Measurements from ENCODE around the gene GALNTL6. TPM values are rescaled to one million over a fixed set of nuclear protein-coding genes. Genes with fewer than 3 reads are reported as not detected.

GALNTL6 gene
- total RNA-seq, 1 donor from 2014 or later, result 0.10 TPM

- no peak overlapping the region for H3K4me3 Mint-ChIP-seq (ENCODE audit: unreplicated experiment)
- TF ChIP-seq CTCF (IDR thresholded peaks at IDR 0.05; ENCODE audit: unreplicated experiment), result no peak
- no peaks in the 10 kb centered on the region for H3K4me1 Mint-ChIP-seq (ENCODE audit: unreplicated experiment)
- H3K9me3 Mint-ChIP-seq (ENCODE audit: unreplicated experiment), result no peaks in the 10 kb centered on the region
- H3K27ac Mint-ChIP-seq (ENCODE audit: unreplicated experiment), result no peak overlapping the region
- DNase-seq (ENCODE audit: low spot score), result no peak
- H3K36me3 Mint-ChIP-seq (ENCODE audit: low read depth, unreplicated experiment), result no peaks in the 10 kb centered on the region
- H3K27me3 Mint-ChIP-seq (ENCODE audit: unreplicated experiment), result no peaks in the 10 kb centered on the region
Observed at GRCh38 chr4:172521680-172522079, 708.5 kb downstream of the GALNTL6 start.

GRCh38 chr4:172543249-172543648, 730.0 kb downstream of the GALNTL6 start:
- H3K9me3 Mint-ChIP-seq (ENCODE audit: unreplicated experiment), result no peaks in the 10 kb centered on the region
- H3K4me1 Mint-ChIP-seq (ENCODE audit: unreplicated experiment), result no peaks in the 10 kb centered on the region
- no peak for DNase-seq (ENCODE audit: low spot score)
- TF ChIP-seq CTCF (IDR thresholded peaks at IDR 0.05; ENCODE audit: unreplicated experiment), result peak; percentile 34
- no peaks in the 10 kb centered on the region for H3K36me3 Mint-ChIP-seq (ENCODE audit: low read depth, unreplicated experiment)
- no peak overlapping the region for H3K4me3 Mint-ChIP-seq (ENCODE audit: unreplicated experiment)
- H3K27ac Mint-ChIP-seq (ENCODE audit: unreplicated experiment), result no peak overlapping the region
- H3K27me3 Mint-ChIP-seq (ENCODE audit: unreplicated experiment), result no peaks in the 10 kb centered on the region

- H3K27me3 Mint-ChIP-seq (ENCODE audit: unreplicated experiment), result no peaks in the 10 kb centered on the region
- no peak for TF ChIP-seq CTCF (IDR thresholded peaks at IDR 0.05; ENCODE audit: unreplicated experiment)
- H3K4me1 Mint-ChIP-seq (ENCODE audit: unreplicated experiment), result no peaks in the 10 kb centered on the region
- H3K9me3 Mint-ChIP-seq (ENCODE audit: unreplicated experiment), result no peaks in the 10 kb centered on the region
- no peak overlapping the region for H3K4me3 Mint-ChIP-seq (ENCODE audit: unreplicated experiment)
- H3K27ac Mint-ChIP-seq (ENCODE audit: unreplicated experiment), result no peak overlapping the region
- H3K36me3 Mint-ChIP-seq (ENCODE audit: low read depth, unreplicated experiment), result no peaks in the 10 kb centered on the region
- DNase-seq (ENCODE audit: low spot score), result no peak
Observed at GRCh38 chr4:172546782-172547181, 733.6 kb downstream of the GALNTL6 start.

DNA sequence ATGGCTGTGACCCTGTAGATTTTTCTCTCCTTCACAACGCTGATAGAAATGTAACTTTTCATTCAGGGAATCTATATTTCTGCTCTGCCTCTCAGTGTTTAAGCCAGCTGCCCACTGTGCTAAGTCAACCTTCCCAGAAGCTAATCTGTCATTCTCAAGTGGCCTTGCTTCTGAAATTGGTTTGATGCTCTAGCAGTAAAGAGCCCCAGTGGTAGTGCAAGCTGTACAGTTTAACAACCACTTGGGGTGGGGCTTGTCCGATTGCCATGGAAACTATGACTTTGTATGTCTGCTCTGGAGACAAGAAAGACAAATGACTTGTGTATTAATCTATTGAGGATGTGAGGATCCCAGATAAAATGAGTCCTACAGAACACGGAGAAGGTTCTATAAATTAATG, 734.5 kb downstream of the GALNTL6 start:
- no peaks in the 10 kb centered on the region for H3K4me1 Mint-ChIP-seq (ENCODE audit: unreplicated experiment)
- no peak for TF ChIP-seq CTCF (IDR thresholded peaks at IDR 0.05; ENCODE audit: unreplicated experiment)
- H3K27me3 Mint-ChIP-seq (ENCODE audit: unreplicated experiment), result no peaks in the 10 kb centered on the region
- no peaks in the 10 kb centered on the region for H3K36me3 Mint-ChIP-seq (ENCODE audit: low read depth, unreplicated experiment)
- no peak for DNase-seq (ENCODE audit: low spot score)
- H3K4me3 Mint-ChIP-seq (ENCODE audit: unreplicated experiment), result no peak overlapping the region
- H3K27ac Mint-ChIP-seq (ENCODE audit: unreplicated experiment), result no peak overlapping the region
- H3K9me3 Mint-ChIP-seq (ENCODE audit: unreplicated experiment), result no peaks in the 10 kb centered on the region

DNA sequence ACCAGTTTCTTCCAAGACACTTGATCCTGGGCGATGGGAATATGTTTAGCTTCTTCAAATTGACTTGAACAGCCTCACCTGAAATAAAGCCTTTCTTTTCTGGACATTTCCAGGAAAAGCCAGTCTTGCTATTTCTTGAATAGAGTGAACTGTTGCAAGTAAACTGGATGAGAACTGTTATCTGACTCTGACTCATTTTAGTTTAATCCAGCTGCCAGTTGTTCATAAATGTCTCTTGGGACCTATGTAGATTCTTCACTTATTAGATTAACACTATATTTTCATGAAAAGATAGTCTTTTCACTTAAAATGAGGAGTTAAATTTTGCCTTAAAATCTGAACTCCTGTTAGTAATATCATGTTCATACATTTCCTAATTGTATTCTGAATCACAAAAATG, 740.0 kb downstream of the GALNTL6 start:
- no peaks in the 10 kb centered on the region for H3K27me3 Mint-ChIP-seq (ENCODE audit: unreplicated experiment)
- no peaks in the 10 kb centered on the region for H3K9me3 Mint-ChIP-seq (ENCODE audit: unreplicated experiment)
- TF ChIP-seq CTCF (IDR thresholded peaks at IDR 0.05; ENCODE audit: unreplicated experiment), result no peak
- H3K27ac Mint-ChIP-seq (ENCODE audit: unreplicated experiment), result no peak overlapping the region
- H3K4me1 Mint-ChIP-seq (ENCODE audit: unreplicated experiment), result no peaks in the 10 kb centered on the region
- no peaks in the 10 kb centered on the region for H3K36me3 Mint-ChIP-seq (ENCODE audit: low read depth, unreplicated experiment)
- H3K4me3 Mint-ChIP-seq (ENCODE audit: unreplicated experiment), result no peak overlapping the region
- DNase-seq (ENCODE audit: low spot score), result no peak
